Muscle of leg (tissue), 11 donors: ENCODE results near the gene TMEM253. TPM values are rescaled to one million over a fixed set of nuclear protein-coding genes. Genes with fewer than 3 reads are reported as not detected.

Source experiments
- DNase-seq: peaks from one replicate; pipeline ENCODE4 v3.0.0; 2013
- H3K27ac ChIP-seq: one replicate; pipeline ENCODE4 v1.5.1; 2013; ENCODE audit warnings: mild to moderate bottlenecking, low read length, control low read depth
- H3K27me3 ChIP-seq: one replicate; pipeline ENCODE4 v1.6.1; 2013; ENCODE audit warnings: low read length; ENCODE audit not compliant: control insufficient read depth, insufficient read depth
- H3K36me3 ChIP-seq: one replicate; pipeline ENCODE4 v1.6.1; 2013; ENCODE audit warnings: low read length; ENCODE audit not compliant: control insufficient read depth, insufficient read depth
- H3K4me1 ChIP-seq: one replicate; pipeline ENCODE4 v1.6.1; 2013; ENCODE audit warnings: low read length; ENCODE audit not compliant: control insufficient read depth, insufficient read depth
- H3K4me3 ChIP-seq: one replicate; pipeline ENCODE4 v1.5.1; 2013; ENCODE audit warnings: low read length, control low read depth
- H3K9me3 ChIP-seq: replicated peaks from 2 replicates; pipeline ENCODE4 v1.6.1; 2013; ENCODE audit warnings: low read depth, low read length; ENCODE audit not compliant: control insufficient read depth
- WGBS: methylation state at CpG from one replicate; pipeline ENCODE4 v1.1.5; 2013; ENCODE audit warnings: missing lambda C conversion rate; ENCODE audit not compliant: insufficient coverage; 5-methylcytosine and 5-hydroxymethylcytosine counted together
- polyA plus RNA-seq, 8 donors: library from polyadenylated mRNA; unstranded; fragments of 120-200 nt; gene quantifications; one replicate each; pipeline versions ENCODE4 v1.2.1 to v1.2.3, GENCODE V29; 2013; ENCODE audit warnings: inconsistent platforms in 1 of 8, low replicate concordance in 1 of 8; ENCODE audit not compliant: insufficient read length in 8 of 8, insufficient read depth in 1 of 8
- total RNA-seq: library from RNA; stranded (reverse); fragments of 120-200 nt; gene quantifications from one replicate; pipeline ENCODE4 v1.2.4, GENCODE V29; 2013

The TMEM253 gene
- total and polyA plus RNA-seq, 9 donors, result 0.29 to 1.4 (median 0.65) TPM

DNA sequence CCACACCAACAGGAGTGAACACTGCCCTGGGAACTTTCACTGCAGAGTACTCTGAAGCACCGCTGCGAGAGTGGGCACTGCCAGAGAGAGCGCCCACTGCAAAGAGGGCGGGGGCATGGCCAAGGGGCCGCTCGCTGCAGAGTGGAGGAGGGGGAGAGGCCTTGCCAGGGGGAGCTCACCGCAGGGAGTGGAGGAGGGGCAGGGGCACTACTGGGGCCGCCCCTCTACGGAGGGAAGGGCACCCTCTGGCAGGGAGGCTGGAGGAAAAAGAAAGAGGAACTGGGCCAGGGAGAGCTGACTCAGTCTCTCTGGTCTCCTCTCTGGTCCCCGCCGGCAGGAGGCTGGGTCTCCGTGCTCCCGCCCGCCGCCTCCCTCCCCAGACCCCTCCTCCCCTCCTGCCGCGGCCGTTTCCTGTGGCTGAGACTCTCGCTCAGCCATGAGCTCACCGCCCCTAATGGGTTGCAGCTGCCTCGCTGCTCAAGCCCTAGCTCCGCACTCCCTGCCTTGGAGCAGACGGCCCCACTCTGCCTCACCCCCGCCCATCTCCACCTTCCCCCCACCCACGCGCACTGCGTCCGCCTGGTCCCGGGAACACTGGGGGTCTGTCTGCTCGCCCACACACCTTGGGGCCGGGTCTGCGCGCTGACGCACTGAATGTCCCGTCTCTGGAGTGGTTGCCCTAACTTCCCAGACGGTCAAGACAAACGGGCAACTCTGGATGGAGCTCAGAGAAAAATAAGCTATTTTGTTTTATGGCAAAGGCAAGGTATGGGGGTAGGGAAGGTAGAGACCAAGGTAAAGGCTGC, 29.4 kb upstream of the TMEM253 start:
- WGBS, result under 1% methylated on average over 27 of the region's 37 CpGs
- Histone ChIP-seq H3K4me3 (peak overlapping the region; percentile 84), H3K4me1 (peaks cover 47% of the 10 kb centered on the region), H3K36me3 (peaks cover 42% of the 10 kb centered on the region), H3K27me3 (no peaks in the 10 kb centered on the region), H3K9me3 (no peaks in the 10 kb centered on the region), H3K27ac (peak overlapping the region; percentile 92)
- DNase-seq, result peak; percentile 99

DNA sequence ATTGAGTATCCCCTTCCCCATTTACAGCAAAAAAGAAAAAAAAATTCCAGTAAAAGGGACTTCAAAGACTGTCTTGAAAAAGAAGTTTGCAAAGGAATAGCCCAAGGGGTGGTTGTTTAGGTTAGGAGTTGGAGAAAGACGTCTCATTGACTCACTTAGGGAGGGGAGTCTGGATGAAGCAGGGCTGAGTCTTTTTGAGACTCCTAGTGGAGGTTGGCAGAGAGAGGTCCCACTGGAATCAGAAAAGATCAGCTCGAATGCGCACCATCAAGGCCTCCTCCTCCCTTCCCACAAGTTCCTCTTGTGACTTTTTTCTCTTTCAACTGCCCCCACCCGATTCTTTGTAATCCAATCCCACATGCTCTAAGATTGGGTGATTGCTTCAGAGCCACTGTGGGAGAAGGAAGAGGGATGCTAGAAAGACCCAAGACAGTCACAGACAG, 28.8 kb upstream of the TMEM253 start:
- H3K27me3 ChIP-seq, result no peaks in the 10 kb centered on the region
- peak overlapping the region; percentile 92 for H3K27ac ChIP-seq
- peaks cover 48% of the 10 kb centered on the region for H3K36me3 ChIP-seq
- WGBS, result 0% methylated on average over 1 of the region's 4 CpGs
- peaks cover 47% of the 10 kb centered on the region for H3K4me1 ChIP-seq
- H3K4me3 ChIP-seq, result peak overlapping the region; percentile 84
- no peaks in the 10 kb centered on the region for H3K9me3 ChIP-seq
- DNase-seq, result peak; percentile 88

DNA sequence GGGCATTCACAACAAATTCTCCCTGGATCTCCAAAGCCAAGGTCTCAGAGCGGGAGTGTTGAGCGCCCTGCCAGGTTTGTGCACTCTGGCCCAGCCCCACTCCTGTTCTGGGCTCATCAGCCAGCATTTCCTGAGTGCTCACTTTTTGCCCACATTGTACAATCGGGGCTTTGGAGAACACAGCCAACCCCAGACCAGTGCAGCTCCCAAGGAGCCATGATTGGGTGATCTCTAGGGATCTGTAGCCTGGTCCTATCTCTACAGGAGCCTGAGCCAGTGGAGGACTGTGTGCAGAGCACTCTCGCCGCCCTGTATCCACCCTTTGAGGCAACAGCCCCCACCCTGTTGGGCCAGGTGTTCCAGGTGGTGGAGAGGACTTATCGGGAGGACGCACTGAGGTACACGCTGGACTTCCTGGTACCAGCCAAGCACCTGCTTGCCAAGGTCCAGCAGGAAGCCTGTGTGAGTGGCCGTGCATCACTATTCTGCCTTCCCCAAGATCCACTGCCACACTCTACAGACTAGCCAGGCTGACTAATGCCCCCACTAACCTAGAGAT, 28.0 kb upstream of the TMEM253 start:
- Histone ChIP-seq H3K36me3 (peaks cover 57% of the 10 kb centered on the region), H3K27ac (peak overlapping the region; percentile 92), H3K4me3 (no peak overlapping the region), H3K4me1 (peaks cover 47% of the 10 kb centered on the region), H3K9me3 (no peaks in the 10 kb centered on the region), H3K27me3 (no peaks in the 10 kb centered on the region)
- WGBS, result 86% methylated on average over 7 of the region's 9 CpGs
- no peak for DNase-seq

DNA sequence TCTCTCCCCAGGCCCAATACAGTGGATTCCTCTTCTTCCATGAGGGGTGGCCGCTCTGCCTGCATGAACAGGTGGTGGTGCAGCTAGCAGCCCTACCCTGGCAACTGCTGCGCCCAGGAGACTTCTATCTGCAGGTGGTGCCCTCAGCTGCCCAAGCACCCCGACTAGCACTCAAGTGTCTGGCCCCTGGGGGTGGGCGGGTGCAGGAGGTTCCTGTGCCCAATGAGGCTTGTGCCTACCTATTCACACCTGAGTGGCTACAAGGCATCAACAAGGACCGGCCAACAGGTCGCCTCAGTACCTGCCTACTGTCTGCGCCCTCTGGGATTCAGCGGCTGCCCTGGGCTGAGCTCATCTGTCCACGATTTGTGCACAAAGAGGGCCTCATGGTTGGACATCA, 26.9 kb upstream of the TMEM253 start:
- peaks cover 67% of the 10 kb centered on the region for H3K36me3 ChIP-seq
- H3K4me3 ChIP-seq, result no peak overlapping the region
- DNase-seq, result no peak
- H3K4me1 ChIP-seq, result peaks cover 40% of the 10 kb centered on the region
- H3K27me3 ChIP-seq, result no peaks in the 10 kb centered on the region
- H3K27ac ChIP-seq, result no peak overlapping the region
- no peaks in the 10 kb centered on the region for H3K9me3 ChIP-seq
- WGBS, result 87% methylated on average over 8 of the region's 9 CpGs

DNA sequence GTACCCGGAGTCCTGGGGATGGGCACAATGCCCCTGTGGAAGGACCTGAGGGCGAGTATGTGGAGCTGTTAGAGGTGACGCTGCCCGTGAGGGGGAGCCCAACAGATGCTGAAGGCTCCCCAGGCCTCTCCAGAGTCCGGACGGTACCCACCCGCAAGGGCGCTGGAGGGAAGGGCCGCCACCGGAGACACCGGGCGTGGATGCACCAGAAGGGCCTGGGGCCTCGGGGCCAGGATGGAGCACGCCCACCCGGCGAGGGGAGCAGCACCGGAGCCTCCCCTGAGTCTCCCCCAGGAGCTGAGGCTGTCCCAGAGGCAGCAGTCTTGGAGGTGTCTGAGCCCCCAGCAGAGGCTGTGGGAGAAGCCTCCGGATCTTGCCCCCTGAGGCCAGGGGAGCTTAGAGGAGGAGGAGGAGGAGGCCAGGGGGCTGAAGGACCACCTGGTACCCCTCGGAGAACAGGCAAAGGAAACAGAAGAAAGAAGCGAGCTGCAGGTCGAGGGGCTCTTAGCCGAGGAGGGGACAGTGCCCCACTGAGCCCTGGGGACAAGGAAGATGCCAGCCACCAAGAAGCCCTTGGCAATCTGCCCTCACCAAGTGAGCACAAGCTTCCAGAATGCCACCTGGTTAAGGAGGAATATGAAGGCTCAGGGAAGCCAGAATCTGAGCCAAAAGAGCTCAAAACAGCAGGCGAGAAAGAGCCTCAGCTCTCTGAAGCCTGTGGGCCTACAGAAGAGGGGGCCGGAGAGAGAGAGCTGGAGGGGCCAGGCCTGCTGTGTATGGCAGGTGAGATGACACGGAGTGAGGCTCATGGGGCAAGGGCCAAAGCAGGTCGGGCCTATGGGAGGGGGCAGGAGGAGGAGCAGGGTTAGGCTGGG, 26.2 kb upstream of the TMEM253 start:
- Histone ChIP-seq H3K27me3 (no peaks in the 10 kb centered on the region), H3K4me3 (no peak overlapping the region), H3K4me1 (peaks cover 32% of the 10 kb centered on the region), H3K9me3 (no peaks in the 10 kb centered on the region), H3K36me3 (peaks cover 74% of the 10 kb centered on the region), H3K27ac (no peak overlapping the region)
- 86% methylated on average over 23 of the region's 26 CpGs for WGBS
- no peak for DNase-seq

DNA sequence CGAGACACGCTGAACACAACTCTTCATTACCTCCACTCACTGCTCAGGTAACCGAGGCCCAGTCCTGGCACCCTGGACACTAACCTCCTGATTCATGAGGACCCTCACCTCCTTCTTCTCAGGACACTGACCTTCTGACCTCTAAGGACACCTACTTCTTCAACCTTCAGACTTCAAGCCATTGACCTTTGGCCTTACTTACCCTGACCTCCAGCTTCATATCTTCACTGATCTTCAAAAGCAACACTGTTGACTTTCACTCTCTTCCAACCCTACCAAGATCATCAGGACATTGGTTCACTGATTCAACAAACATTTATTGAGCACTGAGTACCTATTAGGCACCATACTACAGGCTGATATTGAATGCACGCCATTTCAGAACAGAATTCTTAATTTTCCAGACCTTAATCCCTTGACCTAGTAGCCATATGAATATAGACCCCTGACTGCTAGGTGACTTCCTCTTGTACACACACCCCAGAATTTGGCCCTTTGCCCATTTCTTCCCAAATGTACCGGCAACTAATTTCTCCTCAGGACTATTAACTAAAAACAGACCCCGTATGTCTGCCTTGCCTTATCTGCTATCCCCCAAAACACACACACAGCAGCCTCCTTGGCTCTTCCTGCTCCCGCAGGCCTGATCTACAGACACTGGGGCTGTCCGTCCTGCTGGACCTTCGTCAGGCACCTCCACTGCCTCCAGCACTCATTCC, 25.0 kb upstream of the TMEM253 start:
- H3K36me3 ChIP-seq, result peaks cover 87% of the 10 kb centered on the region
- WGBS, result 76% methylated on average over 9 of the region's 9 CpGs

DNA sequence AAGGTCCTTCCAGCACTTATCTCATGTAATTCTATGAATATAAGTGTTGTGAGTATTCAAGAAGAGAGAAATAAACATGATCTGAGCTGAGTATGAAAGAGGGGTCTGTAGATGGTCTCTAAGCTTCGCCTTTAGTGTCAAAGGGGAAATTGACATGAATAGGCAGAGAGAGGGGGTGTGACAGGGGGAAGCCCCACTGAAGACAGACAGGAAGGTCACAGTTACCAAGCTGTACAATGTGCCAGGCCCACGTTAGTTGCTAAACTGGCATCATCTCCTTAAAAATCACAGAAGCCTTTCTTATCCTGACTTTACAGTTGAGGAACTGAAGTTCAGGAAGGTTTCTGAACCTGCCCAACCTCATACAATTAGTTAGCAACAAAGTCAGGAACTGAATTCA, 23.2 kb upstream of the TMEM253 start:
- 81% methylated on average over 2 of the region's 2 CpGs for WGBS
- H3K4me1 ChIP-seq, result peaks cover 13% of the 10 kb centered on the region
- no peak overlapping the region for H3K4me3 ChIP-seq
- no peaks in the 10 kb centered on the region for H3K9me3 ChIP-seq
- peaks cover 100% of the 10 kb centered on the region for H3K36me3 ChIP-seq
- H3K27me3 ChIP-seq, result no peaks in the 10 kb centered on the region
- DNase-seq, result no peak
- no peak overlapping the region for H3K27ac ChIP-seq

More for the DNA sequence above, 25.0 kb upstream of the TMEM253 start:
- no peak overlapping the region for H3K4me3 ChIP-seq
- no peaks in the 10 kb centered on the region for H3K27me3 ChIP-seq
- no peak overlapping the region for H3K27ac ChIP-seq
- DNase-seq, result no peak
- H3K9me3 ChIP-seq, result no peaks in the 10 kb centered on the region
- H3K4me1 ChIP-seq, result peaks cover 27% of the 10 kb centered on the region

DNA sequence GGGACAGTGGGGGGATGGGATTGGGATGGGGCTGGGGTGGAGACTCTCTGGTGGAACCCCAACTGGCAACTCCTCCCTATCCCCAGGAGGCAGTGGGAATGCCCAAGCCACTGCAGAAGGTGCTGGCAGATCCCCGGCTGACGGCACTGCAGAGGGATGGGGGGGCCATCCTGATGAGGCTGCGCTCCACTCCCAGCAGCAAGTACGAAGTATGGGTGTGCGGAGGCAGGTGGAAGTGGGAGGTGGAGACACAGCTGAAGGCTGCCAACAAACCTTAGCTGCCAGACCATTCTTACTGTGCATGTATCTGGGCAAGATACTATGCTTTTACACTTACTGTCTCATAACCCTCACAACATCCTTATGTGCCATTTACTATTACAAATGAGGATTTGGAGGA, 22.6 kb upstream of the TMEM253 start:
- no peak overlapping the region for H3K27ac ChIP-seq
- H3K4me1 ChIP-seq, result peaks cover 8% of the 10 kb centered on the region
- no peaks in the 10 kb centered on the region for H3K9me3 ChIP-seq
- no peak for DNase-seq
- H3K27me3 ChIP-seq, result no peaks in the 10 kb centered on the region
- H3K36me3 ChIP-seq, result peaks cover 98% of the 10 kb centered on the region
- H3K4me3 ChIP-seq, result no peak overlapping the region
- WGBS, result 100% methylated on average over 1 of the region's 5 CpGs

DNA sequence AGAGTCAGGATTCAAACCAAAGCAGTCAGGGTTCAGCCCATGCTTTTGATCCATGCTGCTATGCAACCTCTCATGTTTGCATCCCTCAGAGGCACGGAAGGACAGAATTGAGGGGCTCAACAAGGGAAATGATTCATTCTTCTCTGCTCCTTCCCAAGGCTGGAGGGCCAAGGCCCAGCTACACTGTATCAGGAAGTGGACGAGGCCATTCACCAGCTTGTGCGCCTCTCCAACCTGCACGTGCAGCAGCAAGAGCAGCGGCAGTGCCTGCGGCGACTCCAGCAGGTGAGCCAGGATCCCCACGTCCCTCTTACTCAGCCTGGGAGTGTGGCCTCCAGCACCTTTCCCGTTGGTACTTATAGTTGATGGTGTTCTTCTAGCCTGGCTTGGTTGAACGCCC, 22.1 kb upstream of the TMEM253 start:
- Histone ChIP-seq H3K4me1 (peaks cover 4% of the 10 kb centered on the region), H3K36me3 (peaks cover 98% of the 10 kb centered on the region), H3K4me3 (no peak overlapping the region), H3K27ac (no peak overlapping the region), H3K27me3 (no peaks in the 10 kb centered on the region), H3K9me3 (no peaks in the 10 kb centered on the region)
- no peak for DNase-seq
- WGBS, result 82% methylated on average over 6 of the region's 10 CpGs
